SK-N-SH (cell line): ENCODE measurements around the gene UTP25. TPM values are rescaled to one million over a fixed set of nuclear protein-coding genes. Genes with fewer than 3 reads are reported as not detected.

Experiments used
- CTCF ChIA-PET: fragments of 300-600, 350-600 bp; formaldehyde crosslinking; extraction: SDS; loops from one replicate; lab custom pipeline; 2021; lab: Yijun Ruan, JAX
- POLR2A ChIA-PET: fragments of 350-600 bp; sonication (Branson Sonifier 250); formaldehyde crosslinking; extraction: SDS; loops from one replicate; lab custom pipeline; 2020; ENCODE audit warnings: antibody characterized with exemption, inconsistent platforms; lab: Yijun Ruan, JAX
- DNase-seq: peaks from one replicate; pipeline ENCODE4 v3.0.0; 2012
- H2AFZ ChIP-seq: fragments of 200-600 bp; sonication (generic); 2 replicates; pipeline ENCODE4 v1.8.1; 2016; ENCODE audit warnings: antibody characterized with exemption, mild to moderate bottlenecking, low read depth
- H3F3A ChIP-seq: fragments of 200-600 bp; sonication (generic); replicated peaks from 2 replicates; pipeline ENCODE3; 2016; ENCODE audit warnings: antibody characterized with exemption, mild to moderate bottlenecking; ENCODE audit not compliant: insufficient read depth
- H3K27ac ChIP-seq, 2 experiments: fragments of 200-500 bp in 1 of 2; fragments of 200-600 bp in 1 of 2; sonication (Bioruptor generic) in 1 of 2; sonication (generic), shearing (Covaris generic) in 1 of 2; 2 replicates each; pipeline versions ENCODE4 v1.5.1 to v1.6.1; 2014 to 2016; ENCODE audit warnings: low read depth in 2 of 2, inconsistent platforms in 1 of 2, low read length in 1 of 2, mild to moderate bottlenecking in 1 of 2, mixed read lengths in 1 of 2
- H3K27me3 ChIP-seq: fragments of 200-600 bp; sonication (generic), shearing (Covaris generic); 2 replicates; pipeline ENCODE4 v1.6.1; 2016; ENCODE audit warnings: mixed run types; ENCODE audit not compliant: insufficient read depth
- H3K36me3 ChIP-seq, 2 experiments: fragments of 200-500 bp in 1 of 2; fragments of 200-600 bp in 1 of 2; sonication (Bioruptor generic) in 1 of 2; sonication (generic) in 1 of 2; replicated peaks in 1 of 2; 2 replicates each; pipeline versions ENCODE3 to v1.5.1; 2014 to 2016; ENCODE audit warnings: low read length in 1 of 2, mild to moderate bottlenecking in 1 of 2; ENCODE audit not compliant: insufficient read depth in 2 of 2, control insufficient read depth in 1 of 2
- H3K4me1 ChIP-seq, 2 experiments: fragments of 200-500 bp in 1 of 2; fragments of 200-600 bp in 1 of 2; sonication (Bioruptor generic) in 1 of 2; sonication (generic), shearing (Covaris generic) in 1 of 2; 2 replicates each; pipeline versions ENCODE4 v1.5.1 to v1.6.1; 2014 to 2016; ENCODE audit warnings: low read depth in 1 of 2, low read length in 1 of 2, mixed run types in 1 of 2; ENCODE audit not compliant: insufficient read depth in 2 of 2, control insufficient read depth in 1 of 2
- H3K4me2 ChIP-seq: fragments of 200-600 bp; sonication (generic), shearing (Covaris generic); 2 replicates; pipeline ENCODE4 v1.6.1; 2017; ENCODE audit warnings: mixed run types
- H3K4me3 ChIP-seq, 2 experiments: fragments of 200-500 bp in 1 of 2; fragments of 200-600 bp in 1 of 2; sonication (Bioruptor generic) in 1 of 2; sonication (generic), shearing (Covaris generic) in 1 of 2; 2 replicates each; pipeline versions ENCODE4 v1.5.1 to v1.8.1; 2014 to 2016; ENCODE audit warnings: low read depth in 2 of 2, inconsistent platforms in 1 of 2, low read length in 1 of 2, mild to moderate bottlenecking in 1 of 2, mixed read lengths in 1 of 2, moderate library complexity in 1 of 2
- H3K79me2 ChIP-seq: fragments of 200-600 bp; sonication (generic); 2 replicates; pipeline ENCODE4 v1.8.1; 2017; ENCODE audit warnings: mild to moderate bottlenecking; ENCODE audit not compliant: insufficient read depth
- H3K9ac ChIP-seq: fragments of 200-600 bp; sonication (generic); 2 replicates; pipeline ENCODE4 v1.6.1; 2017; ENCODE audit warnings: mixed run types
- H3K9me2 ChIP-seq: fragments of 200-600 bp; sonication (generic); 2 replicates; pipeline ENCODE4 v1.6.1; 2017; ENCODE audit warnings: mixed run types
- H3K9me3 ChIP-seq: fragments of 200-600 bp; sonication (generic); 2 replicates; pipeline ENCODE4 v1.6.1; 2017; ENCODE audit warnings: mixed run types, mild to moderate bottlenecking, moderate library complexity
- H4K20me1 ChIP-seq: fragments of 200-600 bp; sonication (generic); 2 replicates; pipeline ENCODE4 v1.6.1; 2017; ENCODE audit warnings: mild to moderate bottlenecking, mixed run types; ENCODE audit not compliant: insufficient read depth
- CHD2 ChIP-seq: fragments of 150-350 bp; IDR thresholded peaks from 2 replicates; pipeline ENCODE4 v1.6.1; 2018; ENCODE audit warnings: low read length; ENCODE audit not compliant: partially characterized antibody
- EP300 ChIP-seq, 2 experiments: IDR thresholded peaks; 2 replicates each; pipeline versions ENCODE4 v1.4.0 to v1.6.1; 2012; ENCODE audit warnings: borderline replicate concordance in 1 of 2, low read depth in 1 of 2, low read length in 1 of 2
- EZH2phosphoT487 ChIP-seq: fragments of 200-600 bp; sonication (generic); IDR thresholded peaks from 2 replicates; pipeline ENCODE4 v1.6.1; 2017; ENCODE audit warnings: low read depth, mixed run types, mild to moderate bottlenecking, antibody characterized with exemption, moderate library complexity, borderline replicate concordance
- GATA2 ChIP-seq: sonication (generic); formaldehyde crosslinking; IDR thresholded peaks from 2 replicates; pipeline ENCODE4 v1.5.0; 2020; ENCODE audit warnings: mild to moderate bottlenecking, missing genetic modification reagents
- MEF2A ChIP-seq: IDR thresholded peaks from 2 replicates; pipeline ENCODE4 v1.4.0; 2012; ENCODE audit warnings: low read depth, borderline replicate concordance
- MXI1 ChIP-seq: IDR thresholded peaks from 2 replicates; pipeline ENCODE4 v1.6.1; 2012; ENCODE audit warnings: mild to moderate bottlenecking, low read depth, low read length, improper control_type of control experiment
- NRF1 ChIP-seq: IDR thresholded peaks from 2 replicates; pipeline ENCODE4 v1.6.1; 2012; ENCODE audit warnings: low read depth, mild to moderate bottlenecking, low read length
- REST ChIP-seq: IDR thresholded peaks from 2 replicates; pipeline ENCODE4 v1.6.1; 2012; ENCODE audit warnings: mild to moderate bottlenecking, low read depth, low read length, moderate library complexity
- USF1 ChIP-seq: IDR thresholded peaks from 2 replicates; pipeline ENCODE4 v1.4.0; 2012; ENCODE audit warnings: low read depth, borderline replicate concordance
- YY1 ChIP-seq: IDR thresholded peaks from 2 replicates; pipeline ENCODE4 v1.4.0; 2012; ENCODE audit warnings: low read depth, mild to moderate bottlenecking
- ZBTB33 ChIP-seq: IDR thresholded peaks from 2 replicates; pipeline ENCODE4 v1.4.0; 2012; ENCODE audit warnings: low read depth, borderline replicate concordance
- WGBS: methylation state at CpG from one replicate; pipeline ENCODE4 v1.1.6; 2017; ENCODE audit warnings: low lambda C conversion rate; 5-methylcytosine and 5-hydroxymethylcytosine counted together
- polyA plus RNA-seq, 3 experiments: library from polyadenylated mRNA; depleted of rRNA; stranded (reverse); fragments of >200 nt; gene quantifications; 2 replicates each; pipeline ENCODE4 v1.2.3, GENCODE V29; 2012

The UTP25 gene
- polyA plus RNA-seq, 1 of the 3 experiments (the other 2 are of a cell fraction) = 6.3 TPM

GRCh38 chr1:209829716-209830115 is 1.9 kb downstream of the UTP25 start:
- no peaks in the 10 kb centered on the region for H3K9me3 ChIP-seq
- no peak for DNase-seq
- H3K79me2 ChIP-seq = peaks cover 58% of the 10 kb centered on the region
- peaks cover 62% of the 10 kb centered on the region for H3F3A ChIP-seq
- POLR2A ChIA-PET = no interaction called here
- H3K4me1 ChIP-seq = peaks cover 2 to 37% of the 10 kb centered on the region in 2 experiments
- H2AFZ ChIP-seq = no peak overlapping the region
- H4K20me1 ChIP-seq = no peaks in the 10 kb centered on the region
- peak overlapping the region; percentile 37; the same call in 1 of the 2 replicates for H3K9ac ChIP-seq
- H3K4me2 ChIP-seq = peak overlapping the region; percentile 49
- peak; percentile 49; the same call in 1 of the 2 replicates for TF ChIP-seq USF1
- TF ChIP-seq CHD2 = no peak
- CTCF ChIA-PET = no interaction called here
- H3K27me3 ChIP-seq = no peaks in the 10 kb centered on the region
- H3K4me3 ChIP-seq = peak overlapping the region in 1 of 2 experiments; percentile 42; a peak in 2 of 4 replicates
- H3K9me2 ChIP-seq = no peaks in the 10 kb centered on the region
- peak overlapping the region in 1 of 2 experiments; percentile 98; a peak in 3 of 4 replicates for H3K27ac ChIP-seq
- WGBS = 87% methylated on average over 2 of the region's 2 CpGs
- H3K36me3 ChIP-seq = peaks cover 46 to 49% of the 10 kb centered on the region in 2 experiments

- CTCF ChIA-PET = interaction anchor here (4.3 kb wide), 1 partner anchor 30 kb away, joined by 14 read pairs; no protein-coding TSS in a partner anchor
Measured at GRCh38 chr1:209830722-209831121, 3.0 kb downstream of the UTP25 start.

More at GRCh38 chr1:209830722-209831121, 3.0 kb downstream of the UTP25 start:
- Histone ChIP-seq H3K27ac (peak overlapping the region in 1 of 2 experiments; percentile 98; a peak in 3 of 4 replicates), H3K4me1 (peaks cover 2 to 45% of the 10 kb centered on the region in 2 experiments), H3K9ac (peak overlapping the region; percentile 37; the same call in 1 of the 2 replicates), H3K27me3 (no peaks in the 10 kb centered on the region), H3K36me3 (peaks cover 56 to 58% of the 10 kb centered on the region in 2 experiments), H3K79me2 (peaks cover 58% of the 10 kb centered on the region), H3K9me3 (no peaks in the 10 kb centered on the region), H3K9me2 (no peaks in the 10 kb centered on the region), H4K20me1 (no peaks in the 10 kb centered on the region), H3K4me2 (peak overlapping the region; percentile 49), H2AFZ (no peak overlapping the region), H3F3A (peaks cover 62% of the 10 kb centered on the region), H3K4me3 (no peak overlapping the region)
- DNase-seq = no peak
- POLR2A ChIA-PET = no interaction called here
- 94% methylated on average over 3 of the region's 3 CpGs for WGBS
- TF ChIP-seq MXI1 (no peak), GATA2 (no peak), EP300 (IDR thresholded peaks at IDR 0.05; ENCODE audit: borderline replicate concordance in 1 of 2, low read depth in 1 of 2, low read length in 1 of 2) (no peak), ZBTB33 (no peak), EZH2phosphoT487 (no peak), MEF2A (no peak), YY1 (no peak), REST (no peak), NRF1 (no peak)
